ENCODE data around the gene DYRK2. TPM values are rescaled to one million over a fixed set of nuclear protein-coding genes. Genes with fewer than 3 reads are reported as not detected.
A peak's percentile ranks its signal among the peaks of the same experiment; 100 is the strongest.

The DYRK2 gene
- polyA plus RNA-seq, 1 experiment = 38.4 TPM

- H3K27me3 ChIP-seq (ENCODE audit: control insufficient read depth, insufficient read depth, low read length) = no peaks in the 10 kb centered on the region
- no peak overlapping the region for H3K4me3 ChIP-seq (ENCODE audit: low read depth, low read length)
- no peak for TF ChIP-seq CTCF (IDR thresholded peaks at IDR 0.05; ENCODE audit: insufficient read depth, low read depth, low read length)
- no peak for DNase-seq (ENCODE audit: low read depth)
- CTCF ChIA-PET = no interaction called here
- POLR2A ChIA-PET = no interaction called here
- no peaks in the 10 kb centered on the region for H3K36me3 ChIP-seq (ENCODE audit: control insufficient read depth, insufficient read depth, low read length)
Measured at GRCh38 chr12:67674417-67674816, 25.9 kb downstream of the DYRK2 start.

GRCh38 chr12:67676624-67677023 is 28.1 kb downstream of the DYRK2 start:
- no peaks in the 10 kb centered on the region for H3K36me3 ChIP-seq (ENCODE audit: control insufficient read depth, insufficient read depth, low read length)
- POLR2A ChIA-PET = no interaction called here
- no peak for TF ChIP-seq CTCF (IDR thresholded peaks at IDR 0.05; ENCODE audit: insufficient read depth, low read depth, low read length)
- CTCF ChIA-PET = interaction anchor here (1.1 kb wide), 1 partner anchor 322 kb away, joined by 3 read pairs; no protein-coding TSS in a partner anchor
- no peaks in the 10 kb centered on the region for H3K27me3 ChIP-seq (ENCODE audit: control insufficient read depth, insufficient read depth, low read length)
- H3K4me3 ChIP-seq (ENCODE audit: low read depth, low read length) = no peak overlapping the region
- no peak for DNase-seq (ENCODE audit: low read depth)

GRCh38 chr12:67677166-67677565 is 28.6 kb downstream of the DYRK2 start:
- TF ChIP-seq CTCF (IDR thresholded peaks at IDR 0.05; ENCODE audit: insufficient read depth, low read depth, low read length) = no peak
- no peaks in the 10 kb centered on the region for H3K27me3 ChIP-seq (ENCODE audit: control insufficient read depth, insufficient read depth, low read length)
- ChIA-PET POLR2A (no interaction called here), CTCF (interaction anchor here (0.6 to 1.1 kb wide), 2 partner anchors 73 to 322 kb away, joined by 3 read pairs; no protein-coding TSS in a partner anchor)
- DNase-seq (ENCODE audit: low read depth) = no peak
- no peak overlapping the region for H3K4me3 ChIP-seq (ENCODE audit: low read depth, low read length)
- H3K36me3 ChIP-seq (ENCODE audit: control insufficient read depth, insufficient read depth, low read length) = no peaks in the 10 kb centered on the region

GRCh38 chr12:67681105-67681778 is 32.7 kb downstream of the DYRK2 start:
- Histone ChIP-seq H3K36me3 (ENCODE audit: control insufficient read depth, insufficient read depth, low read length) (no peaks in the 10 kb centered on the region), H3K4me3 (ENCODE audit: low read depth, low read length) (no peak overlapping the region), H3K27me3 (ENCODE audit: control insufficient read depth, insufficient read depth, low read length) (no peaks in the 10 kb centered on the region)
- TF ChIP-seq CTCF (IDR thresholded peaks at IDR 0.05; ENCODE audit: insufficient read depth, low read depth, low read length) = no peak
- ChIA-PET CTCF (interaction anchor here (1.1 kb wide), 1 partner anchor 40 kb away, joined by 3 read pairs; no protein-coding TSS in a partner anchor), POLR2A (interaction anchor here (0.6 kb wide), 1 partner anchor 29 kb away, joined by 3 read pairs; no protein-coding TSS in a partner anchor)
- DNase-seq (ENCODE audit: low read depth) = peak; percentile 94

GRCh38 chr12:67681941-67682620 is 33.5 kb downstream of the DYRK2 start:
- Histone ChIP-seq H3K27me3 (ENCODE audit: control insufficient read depth, insufficient read depth, low read length) (no peaks in the 10 kb centered on the region), H3K4me3 (ENCODE audit: low read depth, low read length) (no peak overlapping the region), H3K36me3 (ENCODE audit: control insufficient read depth, insufficient read depth, low read length) (no peaks in the 10 kb centered on the region)
- ChIA-PET POLR2A (no interaction called here), CTCF (interaction anchor here (0.7 kb wide), 1 partner anchor 325 kb away, joined by 3 read pairs; no protein-coding TSS in a partner anchor)
- DNase-seq (ENCODE audit: low read depth) = no peak
- TF ChIP-seq CTCF (IDR thresholded peaks at IDR 0.05; ENCODE audit: insufficient read depth, low read depth, low read length) = no peak

Data from BJ (cell line).